Breast epithelium (tissue), 3 donors: ENCODE data around the gene RYR1.

ENCODE experiments used
- POLR2A ChIP-seq: fragments of 450-650 bp; IDR thresholded peaks from one replicate; pipeline ENCODE4 v1.6.1; 2016; ENCODE audit warnings: antibody characterized with exemption, mild to moderate bottlenecking, moderate library complexity
- TF ChIP-seq, protein P1 (sequence below), 3 donors: fragments of 450-650 bp; IDR thresholded peaks; one replicate each; pipeline ENCODE4 v1.5.1; 2016 to 2017; ENCODE audit warnings: antibody characterized with exemption in 3 of 3, mild to moderate bottlenecking in 3 of 3, moderate library complexity in 3 of 3

DNA sequence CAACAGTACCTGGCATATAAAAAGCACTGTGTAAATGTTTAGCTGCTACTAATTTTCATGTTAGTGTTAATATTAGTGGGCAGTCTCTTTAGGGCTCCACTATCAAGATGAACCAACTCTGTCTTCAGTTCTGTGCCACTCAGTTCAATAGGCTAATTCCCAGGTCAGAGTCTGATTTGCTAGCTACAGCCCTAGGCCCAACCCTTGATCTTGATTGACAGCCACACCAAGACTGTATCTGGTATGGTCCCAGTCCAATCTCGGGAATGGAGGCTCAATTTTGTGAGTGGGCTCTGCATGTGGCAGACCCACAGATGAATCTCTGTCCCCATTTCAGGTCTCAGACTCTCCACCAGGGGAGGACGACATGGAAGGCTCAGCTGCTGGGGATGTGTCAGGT, 138.2 kb downstream of the RYR1 start:
- no peak for TF ChIP-seq POLR2A
- TF ChIP-seq, protein P1, sequence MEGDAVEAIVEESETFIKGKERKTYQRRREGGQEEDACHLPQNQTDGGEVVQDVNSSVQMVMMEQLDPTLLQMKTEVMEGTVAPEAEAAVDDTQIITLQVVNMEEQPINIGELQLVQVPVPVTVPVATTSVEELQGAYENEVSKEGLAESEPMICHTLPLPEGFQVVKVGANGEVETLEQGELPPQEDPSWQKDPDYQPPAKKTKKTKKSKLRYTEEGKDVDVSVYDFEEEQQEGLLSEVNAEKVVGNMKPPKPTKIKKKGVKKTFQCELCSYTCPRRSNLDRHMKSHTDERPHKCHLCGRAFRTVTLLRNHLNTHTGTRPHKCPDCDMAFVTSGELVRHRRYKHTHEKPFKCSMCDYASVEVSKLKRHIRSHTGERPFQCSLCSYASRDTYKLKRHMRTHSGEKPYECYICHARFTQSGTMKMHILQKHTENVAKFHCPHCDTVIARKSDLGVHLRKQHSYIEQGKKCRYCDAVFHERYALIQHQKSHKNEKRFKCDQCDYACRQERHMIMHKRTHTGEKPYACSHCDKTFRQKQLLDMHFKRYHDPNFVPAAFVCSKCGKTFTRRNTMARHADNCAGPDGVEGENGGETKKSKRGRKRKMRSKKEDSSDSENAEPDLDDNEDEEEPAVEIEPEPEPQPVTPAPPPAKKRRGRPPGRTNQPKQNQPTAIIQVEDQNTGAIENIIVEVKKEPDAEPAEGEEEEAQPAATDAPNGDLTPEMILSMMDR (IDR thresholded peaks at IDR 0.05): no peak
